ENCODE results near the gene GRP.

The GRP gene

GRCh38 chr18:59268721-59269562 lies 49.0 kb downstream of the GRP start:
- DNase-seq = peak; percentile 62 to 68

- no peak for DNase-seq
These were observed 49.7 kb downstream of the GRP start for GRCh38 chr18:59269563-59270119.

GRCh38 chr18:59270689-59271257 lies 50.8 kb downstream of the GRP start:
- DNase-seq = no peak

GRCh38 chr18:59271606-59272220 lies 51.8 kb downstream of the GRP start:
- no peak for DNase-seq

GRCh38 chr18:59272221-59272888 lies 52.4 kb downstream of the GRP start:
- DNase-seq = peak in 1 of 2 experiments; percentile 9

GRCh38 chr18:59272891-59273758 lies 53.2 kb downstream of the GRP start, which contains the start of gene RAX:
Gene RAX, minus strand, starts transcription at chr18:59273454. Its CDS starts 248 bp downstream, at chr18:59273206.
- peak; percentile 41 to 50 for DNase-seq

GRCh38 chr18:59273759-59274532 lies 54.0 kb downstream of the GRP start:
- no peak for DNase-seq

GRCh38 chr18:59274533-59274928 lies 54.6 kb downstream of the GRP start:
- DNase-seq = no peak

- DNase-seq = no peak
These were observed 55.5 kb downstream of the GRP start for GRCh38 chr18:59275406-59275949.

- no peak for DNase-seq
These were observed 56.1 kb downstream of the GRP start for GRCh38 chr18:59276047-59276446.

GRCh38 chr18:59278793-59279192 lies 58.8 kb downstream of the GRP start:
- no peak for DNase-seq

GRCh38 chr18:59279193-59279592 lies 59.2 kb downstream of the GRP start:
- DNase-seq = no peak

- DNase-seq = no peak
These were observed 59.8 kb downstream of the GRP start for GRCh38 chr18:59279722-59280121.

Data from activated CD4-positive, alpha-beta T cell treated with anti-CD3 and anti-CD28 coated beads, Interleukin-2, amount 50 U/mL, for 48 hours (primary cell).